Suprapubic skin (tissue), 4 donors: ENCODE data around the gene GUCA2A.
"Not testable (repeated sequence)": the region's sequence is repeated elsewhere in the genome, so short reads cannot be mapped to it uniquely, and the experiment has no call there.

Experiments
- EP300 ChIP-seq: sonication (generic); formaldehyde crosslinking; IDR thresholded peaks from one replicate; pipeline ENCODE4 v1.6.1; 2017; ENCODE audit warnings: antibody characterized with exemption
- POLR2A ChIP-seq, 2 donors: fragments of 450-650 bp; IDR thresholded peaks; one replicate each; pipeline ENCODE4 v1.6.1; 2017; ENCODE audit warnings: antibody characterized with exemption in 2 of 2, mild to moderate bottlenecking in 2 of 2, moderate library complexity in 2 of 2
- POLR2AphosphoS5 ChIP-seq, 3 donors: sonication (generic); formaldehyde crosslinking; IDR thresholded peaks; one replicate each; pipeline ENCODE4 v1.6.1; 2017; ENCODE audit warnings: antibody characterized with exemption in 3 of 3
- TF ChIP-seq, protein P1 (sequence below), 2 donors: fragments of 200-600 bp in 1 of 2; fragments of 450-650 bp in 1 of 2; sonication (generic) in 1 of 2; IDR thresholded peaks; one replicate each; pipeline ENCODE4 v1.5.1; 2016 to 2019; ENCODE audit warnings: antibody characterized with exemption in 2 of 2, mild to moderate bottlenecking in 1 of 2, moderate library complexity in 1 of 2

GRCh38 chr1:42206930-42207329 is 42.4 kb upstream of the GUCA2A start:
- TF ChIP-seq, protein P1, sequence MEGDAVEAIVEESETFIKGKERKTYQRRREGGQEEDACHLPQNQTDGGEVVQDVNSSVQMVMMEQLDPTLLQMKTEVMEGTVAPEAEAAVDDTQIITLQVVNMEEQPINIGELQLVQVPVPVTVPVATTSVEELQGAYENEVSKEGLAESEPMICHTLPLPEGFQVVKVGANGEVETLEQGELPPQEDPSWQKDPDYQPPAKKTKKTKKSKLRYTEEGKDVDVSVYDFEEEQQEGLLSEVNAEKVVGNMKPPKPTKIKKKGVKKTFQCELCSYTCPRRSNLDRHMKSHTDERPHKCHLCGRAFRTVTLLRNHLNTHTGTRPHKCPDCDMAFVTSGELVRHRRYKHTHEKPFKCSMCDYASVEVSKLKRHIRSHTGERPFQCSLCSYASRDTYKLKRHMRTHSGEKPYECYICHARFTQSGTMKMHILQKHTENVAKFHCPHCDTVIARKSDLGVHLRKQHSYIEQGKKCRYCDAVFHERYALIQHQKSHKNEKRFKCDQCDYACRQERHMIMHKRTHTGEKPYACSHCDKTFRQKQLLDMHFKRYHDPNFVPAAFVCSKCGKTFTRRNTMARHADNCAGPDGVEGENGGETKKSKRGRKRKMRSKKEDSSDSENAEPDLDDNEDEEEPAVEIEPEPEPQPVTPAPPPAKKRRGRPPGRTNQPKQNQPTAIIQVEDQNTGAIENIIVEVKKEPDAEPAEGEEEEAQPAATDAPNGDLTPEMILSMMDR (IDR thresholded peaks at IDR 0.05): not testable (repeated sequence)
- not testable (repeated sequence) for TF ChIP-seq POLR2A (IDR thresholded peaks at IDR 0.05); POLR2AphosphoS5 (IDR thresholded peaks at IDR 0.05); EP300
